Peyer's patch (tissue), 4 donors: ENCODE data around the gene OTOP3.

ENCODE experiments used
- POLR2A ChIP-seq, 2 donors: fragments of 450-650 bp; IDR thresholded peaks; one replicate each; pipeline ENCODE4 v1.5.1; 2017; ENCODE audit warnings: antibody characterized with exemption in 2 of 2, mild to moderate bottlenecking in 2 of 2, moderate library complexity in 2 of 2
- TF ChIP-seq, protein P1 (sequence below), 6 experiments: fragments of 450-650 bp in 4 of 6; fragments of 200-600 bp in 2 of 6; sonication (generic) in 1 of 6; IDR thresholded peaks; one replicate each; pipeline ENCODE4 v1.5.1; 2017 to 2019; ENCODE audit warnings: antibody characterized with exemption in 6 of 6, mild to moderate bottlenecking in 3 of 6, moderate library complexity in 1 of 6

DNA sequence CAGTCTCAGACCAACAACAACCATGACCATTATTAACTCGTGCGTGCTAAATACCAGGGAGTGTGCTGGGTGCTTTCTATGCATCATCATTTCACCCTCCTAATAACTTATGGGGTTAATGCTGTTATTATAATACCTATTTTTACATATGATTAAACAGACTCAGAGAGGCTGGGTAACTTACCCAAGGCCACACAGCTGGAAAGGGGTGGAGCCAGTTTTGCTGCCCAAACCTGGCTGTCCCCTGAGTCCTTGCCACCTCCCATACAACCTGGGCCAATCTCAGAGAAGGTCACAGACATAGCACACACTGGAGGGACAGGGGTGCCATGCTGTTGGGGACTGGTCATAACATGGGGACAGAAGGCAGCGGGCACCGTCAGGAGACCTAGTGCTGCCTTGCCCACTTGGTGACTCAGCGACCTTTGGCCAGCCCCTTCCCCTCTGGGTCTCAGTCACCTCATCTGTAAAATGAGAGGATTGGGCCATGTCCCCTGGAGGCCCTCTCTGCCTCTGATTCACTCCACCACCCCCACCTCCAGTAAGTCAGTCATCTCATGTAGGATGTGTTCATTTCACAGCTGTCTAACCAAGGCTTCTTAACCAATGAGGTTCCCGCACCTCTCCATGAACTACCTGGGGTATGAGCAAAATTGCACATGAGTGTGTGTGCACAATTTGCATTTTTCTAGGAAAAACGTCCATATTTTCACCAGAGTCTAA, 30.9 kb upstream of the OTOP3 start:
- TF ChIP-seq, protein P1, sequence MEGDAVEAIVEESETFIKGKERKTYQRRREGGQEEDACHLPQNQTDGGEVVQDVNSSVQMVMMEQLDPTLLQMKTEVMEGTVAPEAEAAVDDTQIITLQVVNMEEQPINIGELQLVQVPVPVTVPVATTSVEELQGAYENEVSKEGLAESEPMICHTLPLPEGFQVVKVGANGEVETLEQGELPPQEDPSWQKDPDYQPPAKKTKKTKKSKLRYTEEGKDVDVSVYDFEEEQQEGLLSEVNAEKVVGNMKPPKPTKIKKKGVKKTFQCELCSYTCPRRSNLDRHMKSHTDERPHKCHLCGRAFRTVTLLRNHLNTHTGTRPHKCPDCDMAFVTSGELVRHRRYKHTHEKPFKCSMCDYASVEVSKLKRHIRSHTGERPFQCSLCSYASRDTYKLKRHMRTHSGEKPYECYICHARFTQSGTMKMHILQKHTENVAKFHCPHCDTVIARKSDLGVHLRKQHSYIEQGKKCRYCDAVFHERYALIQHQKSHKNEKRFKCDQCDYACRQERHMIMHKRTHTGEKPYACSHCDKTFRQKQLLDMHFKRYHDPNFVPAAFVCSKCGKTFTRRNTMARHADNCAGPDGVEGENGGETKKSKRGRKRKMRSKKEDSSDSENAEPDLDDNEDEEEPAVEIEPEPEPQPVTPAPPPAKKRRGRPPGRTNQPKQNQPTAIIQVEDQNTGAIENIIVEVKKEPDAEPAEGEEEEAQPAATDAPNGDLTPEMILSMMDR (IDR thresholded peaks at IDR 0.05): no peak
- TF ChIP-seq POLR2A (IDR thresholded peaks at IDR 0.05): no peak
